Measurements from ENCODE around the gene PPM1H.

DNA sequence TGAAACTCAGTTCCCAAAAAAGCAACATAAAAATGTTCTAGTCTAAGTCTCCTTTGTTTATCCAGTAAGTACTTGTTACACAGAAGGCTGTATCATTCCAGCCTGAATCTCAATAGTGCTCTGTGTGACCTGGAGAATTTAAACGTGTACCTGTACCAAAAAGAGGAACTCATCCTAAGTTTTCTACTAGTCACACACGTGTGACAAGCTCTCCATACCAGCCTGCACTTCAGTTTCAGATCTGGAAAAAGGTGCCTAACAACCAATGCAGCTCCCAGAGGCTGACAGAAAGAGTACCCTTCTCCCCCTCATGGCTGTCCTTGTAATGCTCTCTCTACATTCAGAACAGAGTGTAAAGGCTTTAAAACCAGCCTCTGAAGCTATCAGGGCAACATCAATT is 27.4 kb downstream of the PPM1H start:
- TF ChIP-seq CTCF (IDR thresholded peaks at IDR 0.05) (no peak), POLR2A (IDR thresholded peaks at IDR 0.05) (no peak)

Data from adrenal gland (tissue), 5 donors.